Fibroblast of mammary gland (primary cell): Measurements from ENCODE around the gene HSF5.

ENCODE experiments used
- DNase-seq: peaks from one replicate; pipeline ENCODE4 v3.0.0-alpha.2; 2010; ENCODE audit warnings: low read depth
- H3K4me3 ChIP-seq: 2 replicates; pipeline ENCODE4 v1.5.1; 2011; ENCODE audit warnings: low read depth, mild to moderate bottlenecking, low read length, moderate library complexity; ENCODE audit not compliant: control insufficient read depth
- TF ChIP-seq, protein P1 (sequence below): conservative IDR thresholded peaks from 2 replicates; pipeline ENCODE4 v1.5.1; 2011; ENCODE audit warnings: low read depth, low read length, inconsistent platforms; ENCODE audit not compliant: control insufficient read depth, insufficient read depth

Gene HSF5

DNA sequence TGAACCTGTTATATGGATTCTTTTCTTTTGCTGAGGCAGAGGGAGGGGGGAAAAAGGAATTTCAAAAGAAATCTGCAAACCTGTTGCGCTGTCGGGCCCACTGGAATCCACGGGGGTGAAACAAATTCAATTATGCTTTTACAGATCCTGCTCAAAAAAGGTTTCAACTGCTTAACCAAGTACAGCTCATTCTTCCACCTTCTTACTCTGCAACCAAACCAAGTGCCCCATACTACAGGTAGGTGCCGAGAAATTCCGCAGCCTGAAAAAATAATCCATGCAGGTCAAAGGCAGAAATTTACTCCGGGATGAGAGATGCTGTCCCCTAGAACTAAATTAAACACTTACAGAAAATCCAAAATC lies 71.3 kb downstream of the HSF5 start:
- TF ChIP-seq, protein P1, sequence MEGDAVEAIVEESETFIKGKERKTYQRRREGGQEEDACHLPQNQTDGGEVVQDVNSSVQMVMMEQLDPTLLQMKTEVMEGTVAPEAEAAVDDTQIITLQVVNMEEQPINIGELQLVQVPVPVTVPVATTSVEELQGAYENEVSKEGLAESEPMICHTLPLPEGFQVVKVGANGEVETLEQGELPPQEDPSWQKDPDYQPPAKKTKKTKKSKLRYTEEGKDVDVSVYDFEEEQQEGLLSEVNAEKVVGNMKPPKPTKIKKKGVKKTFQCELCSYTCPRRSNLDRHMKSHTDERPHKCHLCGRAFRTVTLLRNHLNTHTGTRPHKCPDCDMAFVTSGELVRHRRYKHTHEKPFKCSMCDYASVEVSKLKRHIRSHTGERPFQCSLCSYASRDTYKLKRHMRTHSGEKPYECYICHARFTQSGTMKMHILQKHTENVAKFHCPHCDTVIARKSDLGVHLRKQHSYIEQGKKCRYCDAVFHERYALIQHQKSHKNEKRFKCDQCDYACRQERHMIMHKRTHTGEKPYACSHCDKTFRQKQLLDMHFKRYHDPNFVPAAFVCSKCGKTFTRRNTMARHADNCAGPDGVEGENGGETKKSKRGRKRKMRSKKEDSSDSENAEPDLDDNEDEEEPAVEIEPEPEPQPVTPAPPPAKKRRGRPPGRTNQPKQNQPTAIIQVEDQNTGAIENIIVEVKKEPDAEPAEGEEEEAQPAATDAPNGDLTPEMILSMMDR, result no peak
- H3K4me3 ChIP-seq, result no peak overlapping the region
- DNase-seq, result no peak

DNA sequence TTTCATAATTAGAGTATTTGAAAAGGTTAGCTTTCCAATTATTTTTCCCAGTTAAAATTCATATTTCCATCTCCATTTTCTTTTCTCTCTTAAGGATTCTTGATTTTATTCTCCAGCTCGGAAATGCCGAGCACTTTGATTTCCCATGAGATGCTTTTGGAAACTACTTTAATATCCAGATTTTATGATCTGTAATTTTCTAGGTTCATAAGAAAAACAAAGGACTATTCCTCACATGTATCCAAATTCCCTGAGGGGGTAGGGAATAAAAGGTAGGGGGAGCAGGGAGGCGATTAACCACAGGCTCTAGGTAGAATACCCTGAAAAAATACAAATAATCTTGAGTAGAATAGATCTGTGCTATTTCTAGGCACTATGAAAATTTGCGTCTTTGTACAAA lies 71.8 kb downstream of the HSF5 start:
- no peak overlapping the region for H3K4me3 ChIP-seq
- no peak for DNase-seq

DNA sequence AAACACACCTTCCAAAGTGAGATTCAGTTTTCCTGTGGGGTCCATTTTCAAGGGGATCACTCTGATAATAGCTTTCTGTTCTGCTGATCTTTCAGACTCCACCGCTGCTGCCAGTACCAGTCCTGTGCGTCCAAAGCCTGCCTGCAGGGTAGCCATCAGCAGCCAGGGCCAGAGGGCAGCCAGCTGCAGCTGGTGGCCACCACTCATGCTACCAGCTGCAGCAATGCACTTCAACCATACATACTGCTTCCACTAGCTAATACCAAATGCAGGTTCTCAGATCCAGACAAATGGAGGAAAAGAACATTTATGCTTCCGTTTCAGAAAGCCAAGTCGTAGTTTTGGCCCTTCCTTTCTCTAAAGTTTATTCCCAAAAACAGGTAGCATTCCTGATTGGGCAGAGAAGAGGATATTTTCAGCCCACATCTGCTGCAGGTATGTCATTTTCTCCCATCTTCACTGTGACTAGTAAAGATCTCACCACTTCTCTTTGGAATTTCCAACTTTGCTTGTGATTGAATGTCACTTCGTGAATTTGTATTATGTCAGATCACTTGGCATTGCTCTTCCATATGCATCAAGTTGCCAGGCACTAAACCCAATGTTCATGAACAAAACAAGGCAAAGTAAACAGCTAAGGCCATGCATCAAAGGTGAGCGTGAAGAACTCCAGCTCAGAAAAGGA lies 72.7 kb downstream of the HSF5 start:
- TF ChIP-seq, protein P1, result no peak
- no peak for DNase-seq
- no peak overlapping the region for H3K4me3 ChIP-seq

More for the DNA sequence above, 71.8 kb downstream of the HSF5 start:
- TF ChIP-seq, protein P1, result no peak

DNA sequence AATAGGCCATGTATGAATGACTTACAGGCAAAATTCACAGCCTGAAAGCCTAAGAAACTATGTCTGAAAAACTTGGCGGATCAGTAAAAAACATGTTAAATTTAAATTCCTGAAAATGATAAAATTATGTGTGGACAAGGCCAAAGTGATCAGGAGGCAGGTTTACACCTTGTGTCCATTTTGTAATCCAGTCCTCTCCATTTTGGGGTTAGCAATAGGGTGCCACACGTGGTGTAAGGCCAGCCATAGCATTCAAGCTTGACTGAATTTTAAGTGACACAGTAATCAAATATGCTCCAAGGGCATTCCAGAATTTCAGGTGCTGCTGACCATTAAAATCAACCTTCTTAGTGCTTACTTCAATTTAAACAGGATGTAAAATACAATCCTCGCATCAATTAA lies 73.6 kb downstream of the HSF5 start:
- TF ChIP-seq, protein P1, result no peak
- no peak for DNase-seq
- H3K4me3 ChIP-seq, result no peak overlapping the region

DNA sequence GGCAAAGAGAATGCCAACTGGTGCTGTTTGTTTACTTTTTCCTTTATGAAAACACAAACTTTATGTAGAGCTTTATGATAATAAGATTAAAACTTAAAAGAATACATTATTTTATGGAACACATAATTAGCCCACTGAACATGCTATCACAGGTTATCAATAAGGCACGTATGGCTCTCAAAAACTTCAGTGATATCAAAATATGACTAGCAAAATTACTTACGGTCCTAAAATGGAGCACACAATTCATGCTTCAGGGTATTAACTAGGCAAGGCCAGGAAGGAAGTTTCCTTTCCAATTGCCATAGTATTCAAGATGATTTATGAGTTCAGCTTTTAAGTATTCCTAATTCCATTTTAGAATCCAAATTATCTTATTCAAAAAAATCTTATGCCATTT lies 74.5 kb downstream of the HSF5 start:
- TF ChIP-seq, protein P1, result no peak
- H3K4me3 ChIP-seq, result no peak overlapping the region
- no peak for DNase-seq

DNA sequence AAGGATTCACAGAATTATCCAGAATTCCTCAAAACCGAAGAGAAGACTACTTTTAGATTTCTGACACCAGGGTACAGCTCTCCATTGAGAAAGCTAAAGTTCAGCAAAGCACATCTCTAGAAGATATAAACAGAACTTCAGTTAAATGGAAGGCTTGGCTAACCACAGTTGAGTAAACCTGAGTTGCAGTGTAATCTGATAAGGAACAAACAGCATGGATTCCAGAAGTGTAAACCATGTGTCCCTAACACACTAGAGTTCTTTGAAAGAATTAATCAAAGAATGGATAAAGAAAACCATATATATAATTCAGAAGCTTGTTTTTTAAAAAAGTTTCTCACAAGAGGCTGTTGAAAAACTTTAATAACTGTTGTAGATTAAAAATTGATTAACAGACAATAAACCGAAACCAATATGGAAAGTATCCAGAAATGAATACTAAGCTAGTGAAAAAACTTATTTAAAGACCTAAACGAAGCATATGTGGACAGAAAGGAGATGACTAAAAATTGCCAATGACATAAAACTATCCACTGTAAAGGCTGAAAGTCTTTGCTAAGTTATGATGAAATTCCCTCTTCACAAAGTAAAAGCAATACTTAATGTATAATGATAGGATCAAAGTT lies 75.1 kb downstream of the HSF5 start:
- DNase-seq, result no peak
- H3K4me3 ChIP-seq, result no peak overlapping the region
- TF ChIP-seq, protein P1, result no peak
